Pulmonary artery endothelial cell (primary cell): ENCODE measurements around the gene RAPGEF3. TPM values are rescaled to one million over a fixed set of nuclear protein-coding genes. Genes with fewer than 3 reads are reported as not detected.

Source experiments
- DNase-seq: peaks from one replicate; pipeline ENCODE4 v3.0.0-alpha.2; 2011; ENCODE audit warnings: low read depth, low spot score
- total RNA-seq: library from RNA; depleted of rRNA; stranded (reverse); fragments of >200 nt; gene quantifications from 2 replicates; pipeline ENCODE4 v1.2.3, GENCODE V29; 2014

RAPGEF3 gene
- total RNA-seq: 17.0 and 35.8 TPM in 2 replicates

- peak; percentile 69 for DNase-seq
These were observed at the start of gene RAPGEF3 for GRCh38 chr12:47758834-47759690. Gene RAPGEF3, minus strand, starts transcription at chr12:47758880. Its CDS starts 324 bp downstream, at chr12:47758556.

DNA sequence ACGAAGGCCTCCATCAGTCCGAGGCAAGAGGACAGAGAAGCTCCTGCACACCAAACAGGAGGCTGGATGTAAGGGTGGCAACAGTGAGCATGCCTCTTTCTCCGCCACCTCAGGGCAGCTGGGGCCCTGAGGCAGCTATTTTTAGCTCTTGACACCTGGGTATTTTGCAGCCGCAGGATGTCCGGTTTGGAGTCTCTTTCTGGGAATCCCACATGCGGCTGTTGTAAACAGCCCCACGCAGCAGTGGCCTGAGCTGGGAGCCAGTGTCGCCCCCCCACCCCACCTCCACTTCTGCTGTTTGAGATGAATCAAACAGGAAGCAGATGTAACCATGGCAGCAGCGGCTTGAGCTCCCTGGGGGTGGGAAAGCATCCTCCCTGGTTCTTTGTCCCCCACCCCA lies 49.4 kb upstream of the RAPGEF3 start:
- DNase-seq: no peak

DNA sequence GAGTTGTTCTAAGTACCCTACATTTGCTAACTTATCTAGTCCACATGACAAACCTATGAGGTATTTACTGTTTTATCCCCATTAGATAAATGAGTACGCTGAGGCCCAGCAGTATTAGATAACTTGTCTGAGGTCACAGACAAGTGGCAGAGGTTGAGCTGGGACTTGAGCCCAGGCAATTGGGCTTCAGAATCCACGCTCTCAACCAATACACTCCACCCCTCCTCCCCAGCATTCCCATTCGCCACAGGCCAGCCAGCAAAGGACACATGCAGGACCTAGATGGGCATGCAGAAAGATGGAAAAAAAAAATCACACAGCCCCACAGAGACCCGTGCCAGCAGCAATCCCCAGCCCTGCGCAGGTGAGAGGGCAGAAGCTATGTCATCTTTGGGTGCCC lies 48.7 kb upstream of the RAPGEF3 start:
- DNase-seq: no peak

- DNase-seq: no peak
These were observed 46.7 kb upstream of the RAPGEF3 start for GRCh38 chr12:47805417-47805816.

DNA sequence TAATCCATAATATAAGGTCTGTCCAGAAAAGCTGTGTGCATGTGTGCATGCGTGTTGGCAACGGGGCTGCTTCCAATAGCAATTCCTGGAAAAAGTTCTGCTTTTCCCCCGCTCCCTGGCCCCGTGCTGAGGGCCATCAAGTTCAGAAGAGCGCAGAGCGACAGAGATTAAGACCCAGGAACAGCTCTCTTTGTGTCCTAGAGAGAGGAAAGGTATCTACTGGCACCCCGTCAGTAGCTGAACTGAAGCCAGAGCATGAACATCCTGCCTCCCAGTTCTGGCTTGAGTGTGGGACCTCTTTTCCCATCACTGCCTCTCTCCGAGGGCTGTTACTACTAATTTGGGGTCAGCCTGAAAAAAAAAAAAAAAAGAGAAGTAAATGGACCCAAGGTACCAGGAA lies 45.5 kb upstream of the RAPGEF3 start:
- no peak for DNase-seq

DNA sequence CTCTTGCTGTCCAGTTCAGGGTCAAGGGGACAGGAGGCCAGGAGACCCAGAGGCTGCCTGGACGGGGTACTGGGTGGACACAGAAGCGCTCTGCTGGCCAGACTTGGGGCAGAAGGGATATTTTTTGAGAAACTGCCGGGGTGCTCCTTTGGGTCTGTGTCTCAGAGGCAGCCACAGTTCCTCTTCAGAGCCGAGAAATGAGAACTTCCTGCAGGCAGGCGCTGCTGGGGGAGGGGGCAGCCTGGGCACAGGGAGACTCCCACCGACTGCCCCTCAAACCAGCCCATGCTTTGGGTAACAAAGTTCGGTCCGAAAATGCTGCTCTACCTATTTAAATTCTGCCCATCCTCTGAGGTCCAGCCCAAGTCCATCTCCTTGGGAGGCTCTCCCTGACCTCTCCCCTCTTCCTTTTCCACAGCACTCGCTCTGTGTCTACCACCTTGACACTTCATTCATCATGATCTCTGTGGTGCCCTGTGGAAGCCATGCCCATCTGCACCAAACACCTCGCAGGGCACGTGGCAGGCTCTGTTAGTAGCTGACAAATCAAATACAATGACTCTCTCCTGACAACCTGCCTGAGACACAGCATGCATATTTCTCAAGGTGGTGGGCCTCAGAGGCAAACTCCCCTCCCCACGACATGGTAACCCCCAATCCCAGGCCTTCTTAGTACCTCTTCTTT lies 44.7 kb upstream of the RAPGEF3 start:
- DNase-seq: no peak

DNA sequence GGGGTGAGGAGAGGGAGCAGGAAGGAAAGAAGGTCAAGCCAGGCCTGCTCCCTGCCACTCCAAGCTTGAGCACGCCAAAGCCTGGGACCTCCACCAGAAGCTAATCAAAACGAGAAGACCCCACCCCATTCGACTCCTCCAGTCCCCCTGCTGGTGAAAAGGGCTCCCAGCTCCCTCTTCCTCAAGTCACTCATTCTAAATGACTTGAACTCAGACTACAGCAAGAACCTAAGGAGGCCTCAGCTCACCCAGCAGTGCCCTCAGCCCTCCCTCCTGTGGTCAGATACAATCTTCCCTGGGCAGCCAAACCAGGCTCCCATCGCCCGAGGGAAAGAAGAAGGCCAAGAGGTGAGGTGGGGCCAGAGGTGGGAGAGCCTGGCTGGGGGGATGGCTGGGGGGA lies 43.6 kb upstream of the RAPGEF3 start:
- no peak for DNase-seq

- no peak for DNase-seq
These were observed 43.2 kb upstream of the RAPGEF3 start for GRCh38 chr12:47801904-47802246.

- DNase-seq: no peak
These were observed 42.7 kb upstream of the RAPGEF3 start for GRCh38 chr12:47801170-47801903.

- no peak for DNase-seq
These were observed 41.9 kb upstream of the RAPGEF3 start for GRCh38 chr12:47800582-47800981.

GRCh38 chr12:47799357-47799955 lies 40.8 kb upstream of the RAPGEF3 start:
- DNase-seq: no peak

DNA sequence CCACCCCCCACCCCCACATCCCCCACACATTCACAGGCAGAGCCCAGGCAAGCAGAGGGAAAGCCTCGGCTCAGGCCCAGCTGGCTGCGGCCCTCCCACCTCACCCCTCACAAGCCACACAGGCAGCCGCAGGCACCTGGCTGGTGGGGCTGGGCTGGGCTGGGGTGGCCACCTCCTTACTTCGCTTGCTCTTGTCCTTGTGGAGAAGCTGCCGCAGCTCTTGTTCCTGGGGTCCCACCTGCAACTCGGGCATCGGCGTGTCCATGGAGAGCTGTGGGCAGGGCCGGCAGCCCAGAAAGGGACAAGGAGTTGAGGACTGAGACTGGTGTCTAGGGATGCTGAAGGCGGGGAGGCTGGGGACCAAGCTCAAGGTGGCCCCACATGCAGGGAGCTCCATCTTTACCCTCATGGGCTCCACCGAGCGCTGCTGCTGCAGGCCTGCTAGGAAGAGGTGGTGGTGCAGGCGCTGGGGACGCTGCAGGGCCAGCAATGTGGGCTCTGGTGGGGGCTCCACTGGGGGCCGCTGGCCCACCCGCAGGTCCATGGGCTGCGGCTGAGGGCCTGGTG lies 39.8 kb upstream of the RAPGEF3 start:
- no peak for DNase-seq

DNA sequence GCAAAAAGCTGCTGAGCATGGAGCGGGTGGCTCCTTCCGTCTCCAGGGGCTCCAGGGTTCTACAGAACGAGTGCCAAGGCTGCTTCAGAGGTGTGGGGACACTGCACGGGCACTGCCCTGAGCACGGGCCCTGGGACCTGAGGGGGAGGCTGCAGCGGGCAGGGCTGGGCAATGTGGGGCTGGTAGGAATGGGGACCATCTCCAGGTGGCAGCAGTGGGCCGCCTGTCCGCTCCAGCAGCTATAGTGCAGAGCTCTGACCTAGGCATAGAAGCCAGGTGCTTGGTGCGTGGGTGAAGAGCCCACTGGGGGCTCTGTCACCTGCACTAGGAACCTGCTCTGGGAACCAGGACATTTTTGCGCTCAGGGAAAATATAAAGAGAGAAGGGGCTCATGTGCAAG lies 38.8 kb upstream of the RAPGEF3 start:
- no peak for DNase-seq

DNA sequence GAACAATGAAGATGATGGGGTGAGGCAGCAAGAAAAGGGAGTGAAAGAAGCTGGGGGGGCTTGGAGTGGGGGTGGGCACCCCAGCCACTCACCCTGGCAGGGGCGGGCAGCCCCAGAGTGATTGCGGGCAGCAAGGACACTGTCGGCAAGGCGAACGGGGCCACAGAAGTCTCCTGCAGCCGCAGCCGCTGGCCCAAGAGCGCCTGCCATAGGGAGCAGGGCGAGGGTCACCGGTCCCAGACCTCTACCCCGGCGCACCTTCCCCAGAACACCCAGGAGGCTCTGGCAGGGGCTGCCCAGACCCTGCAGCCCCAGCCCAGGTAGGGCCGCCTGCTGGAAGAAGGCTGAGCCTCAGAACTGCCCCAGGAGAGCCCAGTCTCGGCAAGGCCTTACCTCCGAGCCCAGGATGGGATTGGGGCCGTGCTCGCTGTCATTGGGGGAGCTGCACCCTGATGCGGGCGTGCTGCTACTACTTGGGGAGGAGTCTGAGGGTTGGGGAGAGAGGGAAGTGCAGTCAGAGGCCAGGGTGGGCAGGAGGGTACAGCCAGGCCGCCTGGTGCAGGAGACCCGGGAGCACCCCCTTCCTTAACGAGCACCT lies 37.2 kb upstream of the RAPGEF3 start:
- no peak for DNase-seq

DNA sequence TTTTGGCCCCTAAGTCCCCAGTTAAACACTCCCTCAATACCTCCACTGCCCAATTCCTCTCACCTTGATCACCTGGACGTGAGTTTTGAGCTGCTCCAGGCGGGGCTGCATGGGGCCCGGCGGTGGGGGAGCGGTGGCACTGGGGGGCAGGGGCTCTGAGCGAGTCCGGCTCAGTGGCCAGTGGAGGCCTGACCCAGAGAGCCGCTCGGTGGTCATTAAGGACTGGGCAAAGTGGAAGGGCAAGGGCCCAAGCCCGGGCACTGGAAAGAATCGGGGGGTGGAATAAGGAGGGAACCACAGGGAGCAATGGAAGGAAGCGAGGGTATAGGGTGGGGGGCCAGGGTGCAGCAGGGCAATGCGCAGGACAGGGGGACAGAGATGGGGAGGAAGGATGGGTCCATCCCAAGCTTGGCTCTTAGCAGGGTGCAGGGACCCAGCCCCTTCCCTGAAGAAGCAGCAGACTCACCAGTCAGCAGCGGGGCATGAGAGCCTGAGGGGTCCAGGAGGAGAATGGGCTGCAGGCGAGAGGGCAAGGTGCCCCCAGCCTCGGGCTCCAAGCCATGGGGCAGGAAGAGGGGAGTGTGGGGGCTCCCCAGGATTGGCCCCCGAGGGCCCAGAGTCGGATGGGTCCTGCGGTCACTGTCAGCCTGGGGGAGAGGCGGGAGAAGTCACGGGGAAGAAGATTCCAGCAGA lies 36.6 kb upstream of the RAPGEF3 start:
- DNase-seq: no peak

DNA sequence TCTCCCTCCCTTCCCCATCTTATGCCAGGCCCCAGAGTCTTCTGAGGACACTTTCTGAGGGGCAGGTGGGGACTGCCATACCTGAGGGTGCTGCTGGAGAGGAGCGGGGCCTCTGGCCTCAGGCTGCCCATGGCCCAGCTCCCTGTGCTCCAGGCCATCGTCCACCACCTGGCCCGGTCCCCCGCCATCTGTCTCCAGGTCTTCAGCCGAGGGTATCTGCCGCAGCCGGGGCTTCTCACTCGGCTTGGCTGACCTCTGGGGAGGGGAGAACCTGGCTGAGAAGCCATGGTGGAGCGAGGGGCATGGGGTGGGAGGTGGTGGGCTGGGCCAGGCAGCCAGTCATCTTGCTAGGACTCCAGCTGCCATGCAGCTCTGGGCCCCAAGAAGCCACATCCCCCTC lies 36.0 kb upstream of the RAPGEF3 start:
- no peak for DNase-seq

- no peak for DNase-seq
These were observed 34.5 kb upstream of the RAPGEF3 start for GRCh38 chr12:47793015-47793681.

DNA sequence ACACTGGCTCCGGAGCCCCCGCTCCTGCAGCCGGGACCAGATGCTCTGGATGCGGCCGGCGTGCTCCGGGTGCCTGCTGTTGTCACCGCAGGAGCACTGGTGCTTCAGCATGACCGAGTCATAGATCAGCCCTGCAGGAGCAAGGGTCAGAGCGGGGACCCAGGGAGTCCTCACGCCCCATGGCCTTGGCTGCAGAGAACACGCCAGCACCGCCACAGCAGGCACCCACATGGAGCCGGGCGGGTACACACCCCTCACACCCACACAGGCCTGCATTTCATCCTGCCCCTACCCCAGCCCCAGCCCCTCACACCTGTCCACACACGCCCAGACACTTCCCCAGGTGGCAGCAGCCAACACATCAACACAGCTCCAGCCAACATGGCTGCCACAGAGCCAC lies 33.2 kb upstream of the RAPGEF3 start:
- DNase-seq: no peak

- DNase-seq: no peak
These were observed 32.7 kb upstream of the RAPGEF3 start for GRCh38 chr12:47791351-47791746.
